NK-92 treated with Interleukin-12 subunit alpha and Interleukin-12 subunit beta, amount 100 ng/mL, for 24 hours (cell line): ENCODE data around the gene RFNG.

Source experiments
- DNase-seq: peaks from one replicate; lab custom pipeline; 2025; lab: John Stamatoyannopoulos, UW

Gene RFNG

DNA sequence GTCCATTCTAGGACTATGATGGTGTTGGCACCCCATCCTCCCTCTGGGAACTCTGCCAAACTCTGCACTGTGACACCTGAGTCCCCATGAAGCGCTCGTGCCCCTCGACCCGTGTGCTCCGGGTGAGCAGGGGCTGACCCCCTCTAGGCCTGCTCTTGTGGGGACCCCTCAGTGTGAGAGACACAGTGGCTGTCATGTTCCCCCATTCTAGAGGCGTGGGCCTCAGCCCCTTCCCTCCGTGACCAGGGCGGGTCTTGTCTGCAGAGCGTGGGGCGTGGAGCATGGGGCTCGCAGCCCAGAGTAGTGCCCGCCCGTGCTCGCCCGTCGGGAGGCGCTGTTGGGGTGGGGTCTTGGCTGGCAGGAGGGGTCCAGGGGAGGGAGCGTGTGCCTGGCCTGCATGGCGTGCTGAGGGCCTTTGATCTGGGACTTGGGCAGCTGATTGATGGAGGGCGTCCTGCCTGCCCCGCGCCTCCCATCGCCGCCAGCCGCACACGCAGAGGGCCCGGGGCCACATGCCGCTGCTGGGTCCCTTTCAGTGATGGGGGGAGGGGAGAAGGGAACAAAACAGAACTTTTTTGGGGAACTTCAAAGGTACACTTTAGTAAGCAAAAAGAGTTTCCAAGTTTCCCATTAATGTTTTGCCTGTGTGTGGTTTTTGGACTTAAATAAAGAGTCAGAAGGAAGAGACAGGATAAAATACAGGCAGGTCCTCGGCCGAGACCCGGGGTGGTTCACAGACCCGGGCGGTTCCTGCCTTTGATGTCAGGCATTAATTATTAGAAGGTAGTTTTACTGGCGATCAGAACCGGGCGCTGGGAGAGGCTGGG is 51.4 kb downstream of the RFNG start:
- no peak for DNase-seq

DNA sequence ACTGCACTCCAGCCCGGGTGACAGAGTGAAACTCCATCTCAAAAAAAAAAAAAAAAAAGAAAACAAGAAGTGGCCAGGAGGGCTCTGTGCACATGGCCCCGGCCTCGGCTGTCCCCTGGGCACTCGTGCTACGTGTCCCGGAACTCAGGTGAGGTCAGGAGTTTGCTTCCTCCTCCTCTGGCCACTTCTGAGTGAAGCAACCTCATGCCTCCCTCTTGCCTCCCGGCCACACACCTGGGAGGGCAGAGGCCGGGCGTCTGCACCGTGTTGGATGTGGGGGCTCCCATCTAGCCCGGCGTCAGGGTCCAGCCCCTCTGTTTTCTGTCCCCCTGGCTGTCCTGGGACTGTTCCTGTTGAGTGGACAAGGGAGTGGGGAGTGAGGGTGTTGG is 52.0 kb downstream of the RFNG start:
- no peak for DNase-seq

DNA sequence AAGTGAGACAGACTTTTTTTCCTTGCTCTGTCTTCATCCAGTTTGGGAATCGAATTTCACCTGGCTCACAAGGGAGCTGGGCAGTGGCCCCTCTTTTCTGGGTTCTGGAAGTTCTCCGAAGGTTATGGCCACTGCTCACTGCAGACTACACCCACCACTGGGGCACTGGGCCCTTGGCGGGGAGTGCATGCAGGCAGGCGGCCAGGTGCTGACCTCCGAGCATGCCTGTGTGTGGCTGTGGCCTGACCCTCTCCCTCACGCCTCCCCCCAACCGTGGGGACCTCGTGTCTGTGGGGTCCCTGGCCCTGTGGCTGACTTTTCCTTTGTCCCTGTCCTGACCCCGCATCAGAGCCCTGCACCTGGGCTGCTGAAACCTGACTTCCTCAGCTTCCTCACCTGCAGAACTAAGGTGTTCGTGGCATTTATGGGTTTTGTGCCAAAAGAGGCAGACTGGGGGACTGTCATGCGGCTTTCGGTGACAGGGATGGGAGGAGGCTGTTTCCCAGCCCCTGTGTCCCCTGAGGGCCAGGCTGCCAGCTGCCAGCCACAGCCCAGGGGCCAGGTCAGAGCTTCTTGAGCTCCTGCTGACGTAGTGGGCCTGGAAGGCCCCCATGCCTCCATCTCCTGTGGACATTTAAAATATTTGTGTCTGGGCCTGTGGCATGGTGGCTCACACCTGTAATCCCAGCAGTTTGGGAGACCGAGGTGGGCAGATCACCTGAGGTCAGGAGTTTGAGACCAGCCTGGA is 52.7 kb downstream of the RFNG start:
- no peak for DNase-seq

DNA sequence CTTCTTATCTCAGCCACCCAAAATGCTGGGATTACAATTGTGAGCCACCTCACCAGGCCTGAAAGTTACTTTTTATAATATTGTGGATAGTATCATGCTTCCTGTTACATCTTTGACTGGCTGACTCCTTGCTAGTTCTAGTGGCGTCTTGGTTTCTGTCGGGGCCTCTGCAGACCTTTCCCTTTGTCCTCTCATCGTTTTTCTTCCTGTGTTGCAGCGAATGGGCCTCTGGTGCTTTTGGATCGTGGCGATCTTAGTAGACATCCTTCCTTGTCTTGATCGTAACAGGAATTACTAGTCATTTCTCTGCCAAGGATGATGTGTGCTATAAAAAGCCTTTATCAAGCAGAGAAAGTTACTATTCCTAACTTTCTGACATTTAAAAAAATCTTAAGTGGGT is 53.4 kb downstream of the RFNG start:
- no peak for DNase-seq
